Activated T-helper 1 cell treated with anti-CD3 and anti-CD28 coated beads, Interleukin-12 subunit alpha, Interleukin-12 subunit beta, Interleukin-2, Interleukin-4 antibody, amounts not matched to agents 30 ng/mL and 10 ng/mL and 1 ng/mL, durations not matched to agents 14 hours and 24 hours and 36 hours (primary cell): ENCODE measurements around the gene SPECC1. TPM values are rescaled to one million over a fixed set of nuclear protein-coding genes. Genes with fewer than 3 reads are reported as not detected.

Source experiments
- total RNA-seq: library from RNA; stranded (reverse); gene quantifications from 2 replicates; pipeline ENCODE4 v1.2.3, GENCODE V29; 2022

SPECC1 gene
- total RNA-seq, 1 donor from 2014 or later: 11.1 TPM

Other genes with a start within 250 kb of the SPECC1 start
- 17.8 and 18.6 TPM in 2 replicates for gene ULK2, start 141.4 kb upstream of the SPECC1 start, total RNA-seq
- gene AKAP10, start 31.5 kb upstream of the SPECC1 start, total RNA-seq: 38.8 and 39.3 TPM in 2 replicates